ES-I3 (cell line): ENCODE results near the gene PRAMEF1.
"Not testable (repeated sequence)": the region's sequence is repeated elsewhere in the genome, so short reads cannot be mapped to it uniquely, and the experiment has no call there.

Source experiments
- H3K36me3 ChIP-seq: 2 replicates; pipeline ENCODE4 v1.6.1; 2013; ENCODE audit warnings: mild to moderate bottlenecking, low read length, control low read depth, moderate library complexity; ENCODE audit not compliant: insufficient read depth
- H3K4me1 ChIP-seq: 2 replicates; pipeline ENCODE4 v1.6.1; 2013; ENCODE audit warnings: mild to moderate bottlenecking, control low read depth, low read length; ENCODE audit not compliant: insufficient read depth
- H3K9ac ChIP-seq: 2 replicates; pipeline ENCODE4 v1.6.1; 2013; ENCODE audit warnings: low read depth, mild to moderate bottlenecking, low read length, moderate library complexity
- H3K9me3 ChIP-seq: 2 replicates; pipeline ENCODE4 v1.6.1; 2013; ENCODE audit warnings: mild to moderate bottlenecking, low read length, moderate library complexity; ENCODE audit not compliant: control insufficient read depth, insufficient read depth

PRAMEF1 gene

DNA sequence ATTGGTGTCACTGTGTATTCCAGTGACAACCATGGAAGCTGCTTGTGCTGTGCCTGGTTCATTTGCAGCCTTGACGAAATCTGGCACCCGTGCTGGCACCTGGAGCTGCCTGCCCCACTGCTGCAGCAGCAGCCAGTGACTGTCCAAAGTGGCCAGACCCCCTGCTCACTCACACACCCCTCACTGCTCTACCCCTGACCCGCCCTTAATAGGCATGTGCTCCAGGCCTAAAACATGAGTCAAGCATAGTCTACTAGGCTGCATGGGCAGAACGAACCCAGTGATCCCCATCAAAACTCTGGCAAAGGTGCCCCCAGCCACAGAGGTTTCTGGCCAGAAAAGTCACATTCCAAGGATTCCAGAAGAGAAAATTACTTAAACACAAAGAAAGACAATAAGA, 7.7 kb downstream of the PRAMEF1 start:
- H3K9ac ChIP-seq = no peak overlapping the region

GRCh38 chr1:12799730-12800129, 8.5 kb downstream of the PRAMEF1 start:
- H3K9me3 ChIP-seq = no peaks in the 10 kb centered on the region
- H3K36me3 ChIP-seq = no peaks in the 10 kb centered on the region
- no peaks in the 10 kb centered on the region for H3K4me1 ChIP-seq
- H3K9ac ChIP-seq = no peak overlapping the region

More for the DNA sequence above, 7.7 kb downstream of the PRAMEF1 start:
- Histone ChIP-seq H3K36me3 (no peaks in the 10 kb centered on the region), H3K9me3 (no peaks in the 10 kb centered on the region), H3K4me1 (no peaks in the 10 kb centered on the region)

- H3K9ac ChIP-seq = no peak overlapping the region
- no peaks in the 10 kb centered on the region for H3K4me1 ChIP-seq
- H3K36me3 ChIP-seq = no peaks in the 10 kb centered on the region
- no peaks in the 10 kb centered on the region for H3K9me3 ChIP-seq
Measured at GRCh38 chr1:12809933-12810332, 18.7 kb downstream of the PRAMEF1 start.

DNA sequence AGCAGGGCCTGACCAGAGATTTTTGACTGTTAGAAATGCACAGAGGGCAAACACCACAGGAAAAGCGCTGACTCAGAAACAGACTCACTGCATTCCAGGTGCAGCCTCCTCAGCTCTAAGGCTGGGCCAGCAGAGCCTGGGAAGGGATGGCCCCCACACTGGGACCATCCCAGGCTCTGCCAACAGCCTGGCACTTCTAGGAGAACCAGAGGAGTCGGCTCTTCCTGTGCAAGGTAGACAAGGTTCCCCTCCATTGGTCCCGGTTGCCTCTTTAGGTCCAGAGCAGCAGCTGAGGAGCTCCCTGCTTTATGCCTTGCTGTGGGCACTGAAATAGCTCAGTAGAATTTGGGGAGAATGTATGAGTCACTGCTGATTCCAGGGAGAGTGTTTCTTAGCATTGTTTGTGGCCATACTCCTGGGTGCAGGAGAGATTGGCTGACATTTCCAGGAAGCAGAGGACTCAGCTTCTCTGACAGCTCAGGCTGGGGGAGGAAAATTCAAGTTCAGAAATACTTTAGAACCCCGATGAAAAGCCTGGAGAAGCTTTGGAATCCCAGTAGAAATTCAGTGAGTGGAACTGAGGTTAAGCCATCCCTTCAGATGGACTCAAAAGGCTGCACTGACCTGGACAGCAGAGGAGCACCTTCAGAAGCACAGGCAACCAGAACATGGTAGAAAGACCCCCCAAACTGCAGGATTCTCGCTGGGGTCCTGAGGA, 19.7 kb downstream of the PRAMEF1 start:
- Histone ChIP-seq H3K9ac (no peak overlapping the region), H3K4me1 (no peaks in the 10 kb centered on the region), H3K36me3 (no peaks in the 10 kb centered on the region), H3K9me3 (no peaks in the 10 kb centered on the region)

GRCh38 chr1:12811409-12811784, 20.2 kb downstream of the PRAMEF1 start:
- H3K9me3 ChIP-seq = no peaks in the 10 kb centered on the region
- no peaks in the 10 kb centered on the region for H3K36me3 ChIP-seq
- H3K9ac ChIP-seq = no peak overlapping the region
- no peaks in the 10 kb centered on the region for H3K4me1 ChIP-seq

DNA sequence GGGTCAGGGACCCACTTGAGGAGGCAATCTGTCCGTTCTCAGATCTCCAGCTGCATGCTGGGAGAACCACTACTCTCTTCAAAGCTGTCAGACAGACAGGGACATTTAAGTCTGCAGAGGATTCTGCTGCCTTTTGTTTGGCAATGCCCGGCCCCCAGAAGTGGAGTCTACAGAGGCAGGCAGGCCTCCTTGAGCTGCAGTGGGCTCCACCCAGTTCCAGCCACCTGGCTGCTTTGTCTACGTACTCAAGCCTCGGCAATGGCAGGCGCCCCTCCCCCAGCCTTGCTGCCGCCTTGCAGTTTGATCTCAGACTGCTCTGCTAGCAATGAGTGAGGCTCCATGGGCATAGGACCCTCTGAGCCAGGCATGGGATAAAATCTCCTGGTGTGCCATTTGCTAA, 27.9 kb downstream of the PRAMEF1 start:
- not testable (repeated sequence) for H3K9ac ChIP-seq, H3K4me1 ChIP-seq, H3K36me3 ChIP-seq, H3K9me3 ChIP-seq

- not testable (repeated sequence) for H3K9me3 ChIP-seq, H3K36me3 ChIP-seq, H3K4me1 ChIP-seq, H3K9ac ChIP-seq
Measured at GRCh38 chr1:12831310-12831709, 40.1 kb downstream of the PRAMEF1 start, which contains the start of gene PRAMEF11. Gene PRAMEF11, minus strand, starts transcription at chr1:12831410. Its CDS starts 2,621 bp downstream, at chr1:12828789.

DNA sequence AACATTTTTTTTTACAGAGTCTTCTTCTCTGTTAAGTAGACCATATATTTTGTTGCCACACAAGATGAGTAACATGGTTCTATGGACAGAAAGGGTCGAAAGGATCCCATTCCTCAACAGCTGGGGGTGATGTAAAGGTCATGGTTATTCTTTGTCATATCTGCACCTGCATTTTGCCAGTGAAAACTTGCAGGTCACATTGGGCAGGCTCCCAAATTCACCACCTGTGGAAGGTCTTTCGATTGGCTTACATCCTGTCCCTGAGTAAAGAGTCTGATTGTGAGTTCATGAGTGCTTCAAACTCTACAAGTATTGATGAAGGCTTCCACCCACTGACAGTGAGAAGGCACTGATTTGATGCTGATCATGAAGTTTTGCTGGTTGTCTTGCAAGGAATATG, 42.1 kb downstream of the PRAMEF1 start:
- H3K9ac ChIP-seq, H3K4me1 ChIP-seq, H3K9me3 ChIP-seq, H3K36me3 ChIP-seq: not testable (repeated sequence)
